ENCODE data around the gene PRR30.

DNA sequence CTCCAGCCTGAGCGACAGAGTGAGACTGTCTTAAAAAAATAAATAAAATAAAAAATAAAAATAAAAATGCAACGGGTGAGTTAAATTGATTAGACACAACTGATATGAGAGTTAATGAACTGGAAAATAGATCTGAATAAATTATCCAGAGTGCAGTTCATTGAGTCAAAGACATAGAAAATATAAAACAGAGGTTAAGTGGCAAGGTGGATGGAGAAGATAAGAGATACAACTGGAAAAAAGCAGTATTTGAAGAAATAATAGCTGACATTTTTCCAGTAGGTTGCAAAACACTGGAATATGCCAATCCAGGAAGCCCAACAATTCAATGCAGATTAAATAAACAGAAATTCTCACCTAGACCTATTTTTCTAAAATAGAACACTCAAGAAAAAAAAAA lies 31.0 kb downstream of the PRR30 start:
- TF ChIP-seq, protein P1, sequence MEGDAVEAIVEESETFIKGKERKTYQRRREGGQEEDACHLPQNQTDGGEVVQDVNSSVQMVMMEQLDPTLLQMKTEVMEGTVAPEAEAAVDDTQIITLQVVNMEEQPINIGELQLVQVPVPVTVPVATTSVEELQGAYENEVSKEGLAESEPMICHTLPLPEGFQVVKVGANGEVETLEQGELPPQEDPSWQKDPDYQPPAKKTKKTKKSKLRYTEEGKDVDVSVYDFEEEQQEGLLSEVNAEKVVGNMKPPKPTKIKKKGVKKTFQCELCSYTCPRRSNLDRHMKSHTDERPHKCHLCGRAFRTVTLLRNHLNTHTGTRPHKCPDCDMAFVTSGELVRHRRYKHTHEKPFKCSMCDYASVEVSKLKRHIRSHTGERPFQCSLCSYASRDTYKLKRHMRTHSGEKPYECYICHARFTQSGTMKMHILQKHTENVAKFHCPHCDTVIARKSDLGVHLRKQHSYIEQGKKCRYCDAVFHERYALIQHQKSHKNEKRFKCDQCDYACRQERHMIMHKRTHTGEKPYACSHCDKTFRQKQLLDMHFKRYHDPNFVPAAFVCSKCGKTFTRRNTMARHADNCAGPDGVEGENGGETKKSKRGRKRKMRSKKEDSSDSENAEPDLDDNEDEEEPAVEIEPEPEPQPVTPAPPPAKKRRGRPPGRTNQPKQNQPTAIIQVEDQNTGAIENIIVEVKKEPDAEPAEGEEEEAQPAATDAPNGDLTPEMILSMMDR (IDR thresholded peaks at IDR 0.05), result no peak
- no peak for TF ChIP-seq POLR2A (IDR thresholded peaks at IDR 0.05)
